Liver (tissue), 9 donors: ENCODE measurements around the gene TBX19. TPM values are rescaled to one million over a fixed set of nuclear protein-coding genes. Genes with fewer than 3 reads are reported as not detected.

Experiments
- DNase-seq: peaks from one replicate; pipeline ENCODE4 v3.0.0-alpha.2; 2017; ENCODE audit warnings: low spot score
- H3K27ac ChIP-seq, 2 donors: one replicate each; pipeline ENCODE4 v1.7.0; 2013; ENCODE audit warnings: inconsistent platforms in 2 of 2, low read length in 2 of 2, control low read depth in 1 of 2, low read depth in 1 of 2, mild to moderate bottlenecking in 1 of 2
- H3K27me3 ChIP-seq, 4 donors: one replicate each; pipeline versions ENCODE4 v1.6.1 to v1.7.0; 2013; ENCODE audit warnings: low read length in 3 of 4, inconsistent platforms in 1 of 4, mild to moderate bottlenecking in 1 of 4, moderate library complexity in 1 of 4; ENCODE audit not compliant: control insufficient read depth in 4 of 4, insufficient read depth in 4 of 4
- H3K36me3 ChIP-seq, 4 donors: one replicate each; pipeline versions ENCODE4 v1.6.1 to v1.7.0; 2013; ENCODE audit warnings: low read length in 3 of 4, mild to moderate bottlenecking in 3 of 4, low read depth in 1 of 4, moderate library complexity in 1 of 4; ENCODE audit not compliant: control insufficient read depth in 4 of 4, insufficient read depth in 3 of 4
- H3K4me1 ChIP-seq, 4 donors: one replicate each; pipeline versions ENCODE4 v1.6.1 to v1.7.0; 2013; ENCODE audit warnings: low read length in 3 of 4, mild to moderate bottlenecking in 3 of 4, moderate library complexity in 1 of 4; ENCODE audit not compliant: control insufficient read depth in 4 of 4, insufficient read depth in 4 of 4
- H3K4me3 ChIP-seq, 3 donors: one replicate each; pipeline versions ENCODE4 v1.6.1 to v1.7.0; 2013; ENCODE audit warnings: low read length in 3 of 3, control low read depth in 1 of 3, low read depth in 1 of 3, mild to moderate bottlenecking in 1 of 3
- H3K9ac ChIP-seq, 2 donors: one replicate each; pipeline ENCODE4 v1.7.0; 2013; ENCODE audit warnings: low read length in 2 of 2, mild to moderate bottlenecking in 2 of 2, moderate library complexity in 2 of 2, control low read depth in 1 of 2, low read depth in 1 of 2
- H3K9me3 ChIP-seq, 4 donors: one replicate each; pipeline versions ENCODE4 v1.6.1 to v1.7.0; 2013; ENCODE audit warnings: low read length in 3 of 4; ENCODE audit not compliant: control insufficient read depth in 4 of 4
- EGR1 ChIP-seq, 2 donors: IDR thresholded peaks; 2 replicates each; pipeline ENCODE4 v1.6.1; 2016 to 2018; ENCODE audit warnings: antibody characterized with exemption in 2 of 2, low read depth in 2 of 2
- FOXA1 ChIP-seq: IDR thresholded peaks from 2 replicates; pipeline ENCODE4 v1.6.1; 2016; ENCODE audit warnings: antibody characterized with exemption
- FOXA2 ChIP-seq: IDR thresholded peaks from 2 replicates; pipeline ENCODE4 v1.6.1; 2016; ENCODE audit warnings: antibody characterized with exemption
- GABPA ChIP-seq, 2 donors: IDR thresholded peaks in 1 of 2; conservative IDR thresholded peaks in 1 of 2; 2 replicates each; pipeline ENCODE4 v1.6.1; 2016; ENCODE audit warnings: antibody characterized with exemption in 2 of 2, mild to moderate bottlenecking in 1 of 2, moderate library complexity in 1 of 2
- HNF4A ChIP-seq, 2 donors: conservative IDR thresholded peaks; 2 replicates each; pipeline ENCODE4 v1.6.1; 2016; ENCODE audit warnings: antibody characterized with exemption in 2 of 2, mild to moderate bottlenecking in 2 of 2
- HNF4G ChIP-seq: IDR thresholded peaks from 2 replicates; pipeline ENCODE4 v1.6.1; 2016; ENCODE audit warnings: antibody characterized with exemption
- JUND ChIP-seq, 2 donors: IDR thresholded peaks; 2 replicates each; pipeline ENCODE4 v1.6.1; 2016; ENCODE audit warnings: antibody characterized with exemption in 2 of 2
- NR2F2 ChIP-seq: IDR thresholded peaks from 2 replicates; pipeline ENCODE4 v1.6.1; 2016; ENCODE audit warnings: antibody characterized with exemption
- RAD21 ChIP-seq, 2 donors: IDR thresholded peaks; 2 replicates each; pipeline ENCODE4 v1.6.1; 2016; ENCODE audit warnings: antibody characterized with exemption in 2 of 2, mild to moderate bottlenecking in 2 of 2
- RXRA ChIP-seq, 2 donors: IDR thresholded peaks; 2 replicates each; pipeline ENCODE4 v1.6.1; 2017 to 2018; ENCODE audit warnings: antibody characterized with exemption in 2 of 2, mild to moderate bottlenecking in 1 of 2
- SP1 ChIP-seq: IDR thresholded peaks from 2 replicates; pipeline ENCODE4 v1.6.1; 2018; ENCODE audit warnings: antibody characterized with exemption, mild to moderate bottlenecking
- TAF1 ChIP-seq: conservative IDR thresholded peaks from 2 replicates; pipeline ENCODE4 v1.6.1; 2016; ENCODE audit warnings: antibody characterized with exemption, mild to moderate bottlenecking
- YY1 ChIP-seq: IDR thresholded peaks from 2 replicates; pipeline ENCODE4 v1.6.1; 2016; ENCODE audit warnings: antibody characterized with exemption, mild to moderate bottlenecking
- WGBS: extraction: QIAGEN DNeasy Blood & Tissue Kit; methylation state at CpG from one replicate; pipeline ENCODE4 v1.1.7; 2013; 5-methylcytosine and 5-hydroxymethylcytosine counted together
- polyA plus RNA-seq, 2 donors: library from polyadenylated mRNA; stranded (reverse) in 1 of 2; unstranded in 1 of 2; fragments of 200-250 nt in 1 of 2; fragments of >200 nt in 1 of 2; fragmentation: Nextera tagmentation in 1 of 2; extraction: Ambion mirVana in 1 of 2; gene quantifications; one replicate each; pipeline versions ENCODE4 v1.2.1 to v1.2.3, GENCODE V29; 2013 to 2015
- total RNA-seq, 2 donors: library from RNA; depleted of rRNA; stranded (reverse); fragments of >200 nt; gene quantifications; one replicate each; pipeline ENCODE4 v1.2.3, GENCODE V29; 2014
- TF ChIP-seq, protein P1 (sequence below): IDR thresholded peaks from 2 replicates; pipeline ENCODE4 v1.6.1; 2016; ENCODE audit warnings: antibody characterized with exemption
- TF ChIP-seq, protein P2 (sequence below): IDR thresholded peaks from 2 replicates; pipeline ENCODE4 v1.6.1; 2016; ENCODE audit warnings: antibody characterized with exemption, mild to moderate bottlenecking
- donor health status: healthy.
- donor health status: healthy.
- donor health status: healthy.
- donor health status: healthy.
- donor health status: healthy.

TBX19 gene
- total and polyA plus RNA-seq, 4 donors = 0.20 to 0.92 (median 0.37) TPM

DNA sequence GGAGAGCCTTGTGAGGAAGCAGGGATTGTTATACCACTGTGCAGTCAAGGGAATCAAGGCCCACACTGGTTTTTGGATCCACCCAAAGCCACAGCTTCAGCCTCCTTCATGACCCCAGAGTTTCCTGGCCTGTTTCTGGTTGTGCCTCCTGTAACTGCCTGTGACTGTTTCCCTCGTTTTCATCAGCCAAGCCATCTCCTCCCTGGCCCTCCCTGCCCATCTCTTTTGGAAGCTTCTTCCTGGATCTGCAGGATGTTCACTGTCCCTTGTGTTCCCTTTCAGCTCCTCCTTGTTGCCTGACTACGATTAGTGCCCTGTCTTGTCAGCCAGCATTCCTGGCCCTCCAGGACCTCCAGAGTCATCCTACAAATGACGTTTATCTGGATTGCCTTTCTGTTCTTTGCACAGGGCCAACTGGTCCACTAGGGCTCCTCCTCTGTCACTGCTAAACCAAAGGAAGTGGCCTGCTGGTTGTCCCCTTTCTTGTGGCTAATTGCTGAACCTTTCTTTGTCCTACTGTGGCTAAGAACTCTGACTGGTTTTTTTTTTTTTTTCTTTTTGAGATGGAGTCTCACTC, 37.0 kb upstream of the TBX19 start:
- Histone ChIP-seq H3K27me3 (no peaks in the 10 kb centered on the region), H3K4me3 (no peak overlapping the region), H3K4me1 (peaks cover 5 to 9% (median 6%) of the 10 kb centered on the region in 4 donors), H3K9ac (no peak overlapping the region), H3K27ac (no peak overlapping the region), H3K36me3 (peaks cover 2 to 45% (median 35%) of the 10 kb centered on the region in 4 donors), H3K9me3 (no peaks in the 10 kb centered on the region)
- no peak for DNase-seq
- TF ChIP-seq NR2F2 (peak; percentile 6), RXRA (IDR thresholded peaks at IDR 0.05) (peak in 1 of 2 donors; percentile 1), YY1 (no peak)
- WGBS = 55% methylated on average over 3 of the region's 3 CpGs

DNA sequence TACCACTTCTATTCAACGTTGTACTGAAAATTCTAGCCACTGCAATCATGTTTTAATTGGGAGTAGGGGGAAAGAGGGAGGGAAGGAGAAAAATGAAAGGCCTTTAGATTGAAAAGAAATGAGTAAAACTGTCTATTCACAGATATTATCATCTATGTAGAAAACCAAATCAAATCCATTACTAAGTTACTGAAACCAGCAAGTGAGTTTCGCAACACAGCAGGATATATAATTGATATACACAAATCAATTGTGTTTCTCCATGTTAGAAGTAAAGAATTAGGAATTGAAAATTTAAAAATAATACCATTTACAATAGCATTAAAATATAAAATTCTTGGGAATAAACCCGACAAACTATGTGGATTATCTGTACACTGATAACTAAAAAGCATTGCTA, 35.6 kb upstream of the TBX19 start:
- no peak overlapping the region for H3K4me3 ChIP-seq
- no peaks in the 10 kb centered on the region for H3K9me3 ChIP-seq
- peaks cover 5 to 43% (median 32%) of the 10 kb centered on the region in 4 donors for H3K36me3 ChIP-seq
- TF ChIP-seq FOXA1 = no peak
- no peak for TF ChIP-seq HNF4A (conservative IDR thresholded peaks at IDR 0.05)
- TF ChIP-seq GABPA (IDR thresholded peaks at IDR 0.05 in 1 of 2, conservative IDR thresholded peaks at IDR 0.05 in 1 of 2) = no peak
- no peak for TF ChIP-seq SP1
- TF ChIP-seq, protein P1, sequence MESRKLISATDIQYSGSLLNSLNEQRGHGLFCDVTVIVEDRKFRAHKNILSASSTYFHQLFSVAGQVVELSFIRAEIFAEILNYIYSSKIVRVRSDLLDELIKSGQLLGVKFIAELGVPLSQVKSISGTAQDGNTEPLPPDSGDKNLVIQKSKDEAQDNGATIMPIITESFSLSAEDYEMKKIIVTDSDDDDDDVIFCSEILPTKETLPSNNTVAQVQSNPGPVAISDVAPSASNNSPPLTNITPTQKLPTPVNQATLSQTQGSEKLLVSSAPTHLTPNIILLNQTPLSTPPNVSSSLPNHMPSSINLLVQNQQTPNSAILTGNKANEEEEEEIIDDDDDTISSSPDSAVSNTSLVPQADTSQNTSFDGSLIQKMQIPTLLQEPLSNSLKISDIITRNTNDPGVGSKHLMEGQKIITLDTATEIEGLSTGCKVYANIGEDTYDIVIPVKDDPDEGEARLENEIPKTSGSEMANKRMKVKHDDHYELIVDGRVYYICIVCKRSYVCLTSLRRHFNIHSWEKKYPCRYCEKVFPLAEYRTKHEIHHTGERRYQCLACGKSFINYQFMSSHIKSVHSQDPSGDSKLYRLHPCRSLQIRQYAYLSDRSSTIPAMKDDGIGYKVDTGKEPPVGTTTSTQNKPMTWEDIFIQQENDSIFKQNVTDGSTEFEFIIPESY = no peak
- no peak for TF ChIP-seq RAD21 (IDR thresholded peaks at IDR 0.05)
- TF ChIP-seq, protein P2, sequence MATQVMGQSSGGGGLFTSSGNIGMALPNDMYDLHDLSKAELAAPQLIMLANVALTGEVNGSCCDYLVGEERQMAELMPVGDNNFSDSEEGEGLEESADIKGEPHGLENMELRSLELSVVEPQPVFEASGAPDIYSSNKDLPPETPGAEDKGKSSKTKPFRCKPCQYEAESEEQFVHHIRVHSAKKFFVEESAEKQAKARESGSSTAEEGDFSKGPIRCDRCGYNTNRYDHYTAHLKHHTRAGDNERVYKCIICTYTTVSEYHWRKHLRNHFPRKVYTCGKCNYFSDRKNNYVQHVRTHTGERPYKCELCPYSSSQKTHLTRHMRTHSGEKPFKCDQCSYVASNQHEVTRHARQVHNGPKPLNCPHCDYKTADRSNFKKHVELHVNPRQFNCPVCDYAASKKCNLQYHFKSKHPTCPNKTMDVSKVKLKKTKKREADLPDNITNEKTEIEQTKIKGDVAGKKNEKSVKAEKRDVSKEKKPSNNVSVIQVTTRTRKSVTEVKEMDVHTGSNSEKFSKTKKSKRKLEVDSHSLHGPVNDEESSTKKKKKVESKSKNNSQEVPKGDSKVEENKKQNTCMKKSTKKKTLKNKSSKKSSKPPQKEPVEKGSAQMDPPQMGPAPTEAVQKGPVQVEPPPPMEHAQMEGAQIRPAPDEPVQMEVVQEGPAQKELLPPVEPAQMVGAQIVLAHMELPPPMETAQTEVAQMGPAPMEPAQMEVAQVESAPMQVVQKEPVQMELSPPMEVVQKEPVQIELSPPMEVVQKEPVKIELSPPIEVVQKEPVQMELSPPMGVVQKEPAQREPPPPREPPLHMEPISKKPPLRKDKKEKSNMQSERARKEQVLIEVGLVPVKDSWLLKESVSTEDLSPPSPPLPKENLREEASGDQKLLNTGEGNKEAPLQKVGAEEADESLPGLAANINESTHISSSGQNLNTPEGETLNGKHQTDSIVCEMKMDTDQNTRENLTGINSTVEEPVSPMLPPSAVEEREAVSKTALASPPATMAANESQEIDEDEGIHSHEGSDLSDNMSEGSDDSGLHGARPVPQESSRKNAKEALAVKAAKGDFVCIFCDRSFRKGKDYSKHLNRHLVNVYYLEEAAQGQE = no peak
- H3K9ac ChIP-seq = no peak overlapping the region
- no peaks in the 10 kb centered on the region for H3K27me3 ChIP-seq
- no peak for DNase-seq
- whole genome bisulfite sequencing = 96% methylated on average over 3 of the region's 3 CpGs
- peaks cover 3 to 9% (median 6%) of the 10 kb centered on the region in 4 donors for H3K4me1 ChIP-seq
- no peak overlapping the region for H3K27ac ChIP-seq

DNA sequence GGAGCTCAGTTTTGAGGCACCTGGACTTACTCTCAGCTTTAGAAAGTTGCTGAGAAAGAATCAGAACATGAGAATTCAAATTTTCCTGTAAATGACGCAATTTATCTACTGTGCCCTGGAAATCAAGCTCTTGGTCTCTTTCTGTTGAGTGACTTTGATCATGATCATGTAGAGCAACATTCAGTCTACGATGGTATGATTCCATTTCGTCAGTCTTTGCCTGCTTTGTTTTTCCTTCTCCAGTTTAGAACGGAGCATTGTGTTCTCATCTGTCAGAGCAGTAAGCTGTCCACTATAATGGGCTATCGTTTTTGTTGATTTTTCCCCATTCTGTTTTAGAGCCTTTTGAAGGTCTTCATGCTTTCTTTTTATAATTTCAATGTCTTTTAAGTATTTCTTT, 34.2 kb upstream of the TBX19 start:
- H3K9me3 ChIP-seq = no peaks in the 10 kb centered on the region
- 92% methylated on average over 5 of the region's 5 CpGs for WGBS
- no peaks in the 10 kb centered on the region for H3K27me3 ChIP-seq
- DNase-seq = no peak
- H3K27ac ChIP-seq = no peak overlapping the region
- H3K36me3 ChIP-seq = peaks cover 7 to 43% (median 32%) of the 10 kb centered on the region in 4 donors
- TF ChIP-seq JUND (IDR thresholded peaks at IDR 0.05) (no peak), NR2F2 (no peak), HNF4A (conservative IDR thresholded peaks at IDR 0.05) (no peak), FOXA1 (no peak), HNF4G (no peak), RAD21 (IDR thresholded peaks at IDR 0.05) (no peak), RXRA (IDR thresholded peaks at IDR 0.05) (no peak), TAF1 (no peak), EGR1 (IDR thresholded peaks at IDR 0.05; ENCODE audit: low read depth in 2 of 2) (no peak), FOXA2 (no peak), SP1 (no peak), GABPA (IDR thresholded peaks at IDR 0.05 in 1 of 2, conservative IDR thresholded peaks at IDR 0.05 in 1 of 2) (no peak)
- TF ChIP-seq, protein P1 = no peak
- H3K4me1 ChIP-seq = peaks cover 3 to 9% (median 6%) of the 10 kb centered on the region in 4 donors
- no peak overlapping the region for H3K9ac ChIP-seq
- no peak overlapping the region for H3K4me3 ChIP-seq
